Adrenal gland (tissue), 5 donors: Measurements from ENCODE around the gene FARP1.

Experiments used
- CTCF ChIP-seq, 6 experiments: fragments of 450-650 bp in 4 of 6; fragments of 200-600 bp in 2 of 6; sonication (generic) in 1 of 6; IDR thresholded peaks; 1 replicate in 5 of 6; 2 replicates in 1 of 6; pipeline versions ENCODE4 v1.5.1 to v1.8.0; 2016 to 2021; ENCODE audit warnings: antibody characterized with exemption in 6 of 6, mild to moderate bottlenecking in 2 of 6, moderate library complexity in 1 of 6
- POLR2A ChIP-seq, 2 donors: fragments of 450-650 bp; IDR thresholded peaks; one replicate each; pipeline ENCODE4 v1.6.1; 2017; ENCODE audit warnings: antibody characterized with exemption in 2 of 2, mild to moderate bottlenecking in 2 of 2, moderate library complexity in 1 of 2
- donor health status: DM: no; HTN: no; CAD: no.

- TF ChIP-seq CTCF (IDR thresholded peaks at IDR 0.05) (peak; percentile 41 to 56 (median 50)), POLR2A (IDR thresholded peaks at IDR 0.05) (no peak)
Observed at GRCh38 chr13:98466634-98467236, 323.8 kb downstream of the FARP1 start.
